Endometrial microvascular endothelial cells (primary cell): ENCODE measurements around the gene KRTAP12-2. TPM values are rescaled to one million over a fixed set of nuclear protein-coding genes. Genes with fewer than 3 reads are reported as not detected.
"Not testable (repeated sequence)": the region's sequence is repeated elsewhere in the genome, so short reads cannot be mapped to it uniquely, and the experiment has no call there.

Experiments
- in situ Hi-C: cut with HindIII; loops from 2 replicates; pipeline ENCODE4 v1.10.0; 2017; ENCODE audit warnings: low sequenced_read_pairs, low pct_unique_long_range_greater_than_20kb; ENCODE audit errors: inconsistent ontology term
- total RNA-seq: library from RNA; depleted of rRNA; stranded (reverse); fragments of >200 nt; gene quantifications from one replicate; pipeline ENCODE4 v1.2.3, GENCODE V29; 2015; ENCODE audit errors: inconsistent ontology term

The KRTAP12-2 gene
- total RNA-seq, 1 donor from 2014 or later, result not detected

GRCh38 chr21:44687671-44688070, 20.9 kb upstream of the KRTAP12-2 start:
- in situ Hi-C loops, result no loop called here

- in situ Hi-C loops, result no loop called here
These were observed 20.3 kb upstream of the KRTAP12-2 start for GRCh38 chr21:44686843-44687561.

GRCh38 chr21:44686000-44686781, 19.5 kb upstream of the KRTAP12-2 start:
- in situ Hi-C loops, result no loop called here

- in situ Hi-C loops, result not testable (repeated sequence)
These were observed 18.3 kb upstream of the KRTAP12-2 start for GRCh38 chr21:44685050-44685449.

GRCh38 chr21:44684483-44684882, 17.8 kb upstream of the KRTAP12-2 start:
- in situ Hi-C loops, result no loop called here

- in situ Hi-C loops, result no loop called here
These were observed 17.4 kb upstream of the KRTAP12-2 start for GRCh38 chr21:44684077-44684476.

GRCh38 chr21:44682580-44683151, 15.9 kb upstream of the KRTAP12-2 start:
- in situ Hi-C loops, result no loop called here

- in situ Hi-C loops, result no loop called here
These were observed 15.3 kb upstream of the KRTAP12-2 start, which contains the start of gene KRTAP12-1 for GRCh38 chr21:44681861-44682579. KRTAP12-1 (minus strand) TSS chr21:44682163; CDS start chr21:44682123, 40 bp downstream.

GRCh38 chr21:44681152-44681551, 14.4 kb upstream of the KRTAP12-2 start:
- in situ Hi-C loops, result no loop called here

- in situ Hi-C loops, result no loop called here
These were observed 11.2 kb upstream of the KRTAP12-2 start for GRCh38 chr21:44677881-44678280.

- in situ Hi-C loops, result no loop called here
These were observed 5.2 kb upstream of the KRTAP12-2 start for GRCh38 chr21:44671911-44672310.

- in situ Hi-C loops, result no loop called here
These were observed 4.1 kb upstream of the KRTAP12-2 start for GRCh38 chr21:44670642-44671432.

GRCh38 chr21:44667612-44668011, 885 bp upstream of the KRTAP12-2 start:
- in situ Hi-C loops, result no loop called here

- in situ Hi-C loops, result no loop called here
These were observed 2.0 kb downstream of the KRTAP12-2 start for GRCh38 chr21:44664691-44665090.

- in situ Hi-C loops, result not testable (repeated sequence)
These were observed 5.2 kb downstream of the KRTAP12-2 start for GRCh38 chr21:44661567-44661966.

- in situ Hi-C loops, result no loop called here
These were observed 7.7 kb downstream of the KRTAP12-2 start for GRCh38 chr21:44658913-44659595.

GRCh38 chr21:44658541-44658910, 8.2 kb downstream of the KRTAP12-2 start:
- in situ Hi-C loops, result no loop called here
